ENCODE data around the gene S100A16.

Gene S100A16

DNA sequence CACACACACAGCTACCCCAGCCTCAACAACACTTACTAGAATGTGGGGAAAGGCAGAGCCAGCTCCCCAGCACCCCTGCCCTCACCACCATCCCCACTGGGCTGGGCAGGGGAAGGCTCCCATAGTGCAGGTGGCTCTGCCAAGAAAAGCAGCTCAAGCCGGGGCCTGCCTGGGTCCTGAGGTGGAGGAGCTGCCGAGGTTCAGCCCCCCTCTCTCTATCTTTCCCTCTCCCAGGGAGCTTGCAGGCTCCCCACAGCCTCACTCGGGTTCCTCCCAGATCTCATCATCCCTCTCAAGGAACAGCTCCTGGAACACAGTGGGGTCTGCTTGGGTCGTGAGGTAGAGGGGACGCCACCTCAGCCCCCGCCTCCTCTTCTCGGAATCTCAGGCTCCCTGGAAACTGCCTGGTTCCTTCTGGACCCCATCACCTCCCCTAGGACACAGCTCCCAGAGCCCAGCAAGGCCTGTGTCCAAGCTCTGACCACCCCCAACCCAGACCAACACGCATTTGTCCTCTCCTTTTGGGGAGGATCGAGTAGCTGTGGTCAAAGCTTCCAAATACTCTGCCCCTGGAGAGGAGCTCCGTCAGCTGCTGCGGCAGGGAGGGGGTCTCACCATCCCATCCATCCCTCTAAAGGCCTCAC, 704 bp downstream of the S100A16 start:
- Histone ChIP-seq H3K27me3 (ENCODE audit: control insufficient read depth, insufficient read depth, low read length) (no peaks in the 10 kb centered on the region), H3K9me3 (ENCODE audit: control insufficient read depth, low read depth, low read length) (no peaks in the 10 kb centered on the region), H3K36me3 (ENCODE audit: control insufficient read depth, low read depth, low read length) (no peaks in the 10 kb centered on the region), H3K4me3 (ENCODE audit: low read length) (peak overlapping the region; percentile 48), H3K4me1 (ENCODE audit: control insufficient read depth, low read depth, low read length) (peaks cover 28% of the 10 kb centered on the region), H3K9ac (ENCODE audit: low read length) (peak overlapping the region; percentile 6), H3K27ac (ENCODE audit: low read length) (no peak overlapping the region)

DNA sequence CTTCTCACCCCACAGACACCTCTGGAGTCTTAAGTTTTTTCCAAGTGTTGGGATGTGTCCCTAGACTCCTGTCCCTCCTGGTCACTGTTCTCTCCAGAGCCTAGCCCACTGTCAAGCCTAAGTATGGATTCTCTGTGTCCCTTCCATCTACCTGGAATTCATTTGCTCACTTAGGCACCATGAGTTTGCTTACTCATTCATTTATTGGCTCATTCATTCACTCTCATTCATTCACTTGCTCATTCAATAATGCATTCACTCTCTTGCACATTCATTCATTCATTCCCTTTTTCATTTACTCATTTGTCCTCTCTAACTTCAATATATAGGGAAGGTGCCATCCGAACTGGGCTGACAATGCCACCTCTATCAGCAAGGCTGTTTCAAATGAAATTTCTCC, 1.6 kb downstream of the S100A16 start:
- H3K36me3 ChIP-seq (ENCODE audit: control insufficient read depth, low read depth, low read length) = no peaks in the 10 kb centered on the region
- no peak overlapping the region for H3K27ac ChIP-seq (ENCODE audit: low read length)
- no peaks in the 10 kb centered on the region for H3K9me3 ChIP-seq (ENCODE audit: control insufficient read depth, low read depth, low read length)
- no peaks in the 10 kb centered on the region for H3K27me3 ChIP-seq (ENCODE audit: control insufficient read depth, insufficient read depth, low read length)
- H3K9ac ChIP-seq (ENCODE audit: low read length) = no peak overlapping the region
- H3K4me1 ChIP-seq (ENCODE audit: control insufficient read depth, low read depth, low read length) = peaks cover 28% of the 10 kb centered on the region
- no peak overlapping the region for H3K4me3 ChIP-seq (ENCODE audit: low read length)

DNA sequence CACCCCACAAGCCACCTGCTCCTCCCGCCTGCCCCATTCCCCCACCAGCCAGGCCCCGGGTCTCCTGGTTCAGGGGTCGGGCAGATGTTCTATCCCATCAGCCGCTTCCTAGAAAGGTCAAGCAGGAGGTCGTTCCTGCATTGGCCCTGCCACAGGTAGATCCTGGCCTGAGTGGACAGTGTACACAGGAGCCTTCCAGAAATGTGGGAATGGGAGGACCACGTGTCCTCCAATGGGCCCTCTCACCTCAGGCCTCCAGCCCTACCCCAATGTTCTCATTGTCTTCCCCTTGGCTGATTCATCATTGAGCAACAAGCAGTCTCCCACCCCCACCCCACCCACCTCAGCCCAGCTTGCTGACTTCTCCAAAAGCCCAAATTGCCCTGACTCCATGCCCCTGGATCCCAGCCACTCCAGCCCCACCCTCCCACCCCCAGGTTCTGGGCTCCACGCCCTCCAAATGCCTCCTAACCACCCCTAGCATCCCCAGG, 2.1 kb downstream of the S100A16 start:
- no peaks in the 10 kb centered on the region for H3K9me3 ChIP-seq (ENCODE audit: control insufficient read depth, low read depth, low read length)
- no peaks in the 10 kb centered on the region for H3K36me3 ChIP-seq (ENCODE audit: control insufficient read depth, low read depth, low read length)
- no peak overlapping the region for H3K9ac ChIP-seq (ENCODE audit: low read length)
- H3K27ac ChIP-seq (ENCODE audit: low read length) = no peak overlapping the region
- H3K4me3 ChIP-seq (ENCODE audit: low read length) = no peak overlapping the region
- peaks cover 28% of the 10 kb centered on the region for H3K4me1 ChIP-seq (ENCODE audit: control insufficient read depth, low read depth, low read length)
- H3K27me3 ChIP-seq (ENCODE audit: control insufficient read depth, insufficient read depth, low read length) = no peaks in the 10 kb centered on the region

DNA sequence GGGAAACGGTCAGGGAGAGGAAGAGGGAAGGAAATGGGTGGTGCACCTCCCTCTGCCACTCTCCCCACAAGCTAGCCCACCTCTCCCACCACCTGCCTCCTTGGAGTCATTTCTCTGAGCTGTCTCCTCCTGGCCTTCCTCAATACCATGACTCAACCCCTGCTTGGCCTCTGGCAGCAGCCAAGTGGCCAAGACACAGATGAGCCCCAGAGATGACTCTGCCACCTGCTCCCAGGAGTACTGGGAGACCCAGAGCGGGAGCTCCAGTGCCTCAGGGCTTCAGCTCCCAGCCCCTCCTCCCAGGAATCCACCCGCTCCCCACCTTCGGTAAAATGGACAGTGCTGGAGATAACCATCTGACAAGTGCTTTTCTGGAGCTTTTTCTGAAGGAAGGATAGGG, 2.6 kb downstream of the S100A16 start:
- Histone ChIP-seq H3K9ac (ENCODE audit: low read length) (no peak overlapping the region), H3K4me3 (ENCODE audit: low read length) (no peak overlapping the region), H3K27ac (ENCODE audit: low read length) (no peak overlapping the region), H3K27me3 (ENCODE audit: control insufficient read depth, insufficient read depth, low read length) (no peaks in the 10 kb centered on the region), H3K4me1 (ENCODE audit: control insufficient read depth, low read depth, low read length) (peaks cover 28% of the 10 kb centered on the region), H3K9me3 (ENCODE audit: control insufficient read depth, low read depth, low read length) (no peaks in the 10 kb centered on the region), H3K36me3 (ENCODE audit: control insufficient read depth, low read depth, low read length) (no peaks in the 10 kb centered on the region)

DNA sequence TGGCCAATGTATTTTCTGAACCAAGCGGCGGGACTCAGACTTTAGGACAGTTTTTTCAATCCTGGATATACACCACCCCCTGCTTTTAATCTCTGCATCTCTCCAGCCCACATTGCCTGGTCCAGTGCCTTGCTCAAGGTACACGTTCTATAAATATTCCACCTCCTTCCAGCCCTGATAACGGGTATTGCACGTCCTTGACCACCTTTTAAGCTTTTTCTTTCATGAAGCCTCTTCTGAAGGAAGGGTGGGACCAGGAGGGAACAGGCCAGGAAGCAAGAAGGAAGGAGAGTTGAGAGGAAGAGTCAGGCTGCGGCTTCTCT, 3.4 kb downstream of the S100A16 start:
- H3K27ac ChIP-seq (ENCODE audit: low read length) = no peak overlapping the region
- H3K4me1 ChIP-seq (ENCODE audit: control insufficient read depth, low read depth, low read length) = peaks cover 28% of the 10 kb centered on the region
- no peaks in the 10 kb centered on the region for H3K27me3 ChIP-seq (ENCODE audit: control insufficient read depth, insufficient read depth, low read length)
- H3K9me3 ChIP-seq (ENCODE audit: control insufficient read depth, low read depth, low read length) = no peaks in the 10 kb centered on the region
- H3K36me3 ChIP-seq (ENCODE audit: control insufficient read depth, low read depth, low read length) = no peaks in the 10 kb centered on the region
- H3K9ac ChIP-seq (ENCODE audit: low read length) = no peak overlapping the region
- no peak overlapping the region for H3K4me3 ChIP-seq (ENCODE audit: low read length)

DNA sequence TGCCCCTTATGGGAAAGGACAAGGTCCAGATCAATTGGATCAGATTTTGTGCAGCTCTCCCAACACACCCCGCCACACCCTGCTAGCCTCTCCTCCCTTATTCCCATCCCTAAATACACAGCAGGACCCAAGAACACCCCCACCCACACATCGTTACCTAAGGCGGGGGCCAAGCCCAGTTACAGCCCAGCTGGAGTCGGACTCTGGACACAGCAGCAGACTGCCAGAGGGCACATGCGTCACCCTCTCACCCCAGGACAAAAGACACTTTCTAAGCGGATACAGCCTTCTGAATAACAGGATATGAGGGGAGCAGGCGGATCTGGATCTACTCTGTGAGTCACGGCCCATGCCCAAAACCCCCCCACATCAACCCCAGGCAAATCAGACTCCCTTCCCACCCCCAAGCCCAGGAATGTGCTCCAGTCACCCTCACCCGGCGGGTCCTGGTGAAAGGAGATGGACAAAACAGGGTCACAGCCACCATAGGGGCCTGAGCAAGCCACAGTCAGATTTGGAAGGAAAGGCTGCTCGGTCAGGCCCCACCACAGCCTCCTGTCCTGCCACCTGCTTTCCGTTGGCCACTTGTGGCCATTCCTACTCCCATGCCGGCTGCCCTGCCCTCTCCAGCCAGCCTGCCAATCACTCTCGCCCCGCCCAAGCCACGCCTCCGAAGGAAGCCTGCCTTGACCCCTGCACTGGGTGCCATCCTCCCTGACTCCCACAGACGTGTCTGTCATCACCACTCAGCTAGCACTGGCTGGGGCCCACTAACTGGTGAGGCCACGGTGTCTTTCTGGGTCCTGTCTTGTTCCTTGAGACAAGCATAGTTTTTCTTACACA, 4.0 kb downstream of the S100A16 start:
- Histone ChIP-seq H3K9me3 (ENCODE audit: control insufficient read depth, low read depth, low read length) (no peaks in the 10 kb centered on the region), H3K27me3 (ENCODE audit: control insufficient read depth, insufficient read depth, low read length) (no peaks in the 10 kb centered on the region), H3K4me1 (ENCODE audit: control insufficient read depth, low read depth, low read length) (peaks cover 28% of the 10 kb centered on the region), H3K27ac (ENCODE audit: low read length) (no peak overlapping the region), H3K4me3 (ENCODE audit: low read length) (no peak overlapping the region), H3K9ac (ENCODE audit: low read length) (no peak overlapping the region), H3K36me3 (ENCODE audit: control insufficient read depth, low read depth, low read length) (no peaks in the 10 kb centered on the region)

DNA sequence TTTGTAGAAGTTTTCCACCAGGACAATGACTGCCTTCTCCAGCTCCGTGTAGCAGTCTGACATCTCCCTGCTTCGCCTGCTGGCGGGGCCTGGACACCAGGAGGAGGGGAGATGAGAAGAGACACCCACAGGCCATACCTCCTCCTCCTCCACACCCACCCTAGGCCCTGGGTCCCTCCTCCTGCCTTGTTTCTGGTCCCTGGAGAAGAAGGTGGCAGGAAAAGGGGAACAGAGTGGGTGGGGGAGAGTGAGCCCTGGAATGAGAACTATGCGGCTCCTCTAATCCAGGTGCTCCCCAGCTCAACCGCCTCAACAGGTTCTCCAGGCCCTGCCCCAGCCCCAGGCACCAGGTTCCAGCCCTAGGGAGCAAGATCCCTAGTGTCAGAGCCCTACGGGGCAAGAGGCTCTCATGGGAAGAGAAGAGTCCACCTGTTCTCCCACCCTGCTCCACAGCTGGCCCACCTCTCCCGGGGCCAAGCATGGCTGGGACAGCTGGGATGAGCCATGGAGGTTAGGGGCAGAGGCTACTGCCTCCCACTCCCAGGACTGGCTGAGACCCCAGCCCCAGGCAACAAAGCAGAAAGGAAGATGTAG, 4.8 kb downstream of the S100A16 start:
- Histone ChIP-seq H3K27me3 (ENCODE audit: control insufficient read depth, insufficient read depth, low read length) (no peaks in the 10 kb centered on the region), H3K36me3 (ENCODE audit: control insufficient read depth, low read depth, low read length) (no peaks in the 10 kb centered on the region), H3K27ac (ENCODE audit: low read length) (no peak overlapping the region), H3K4me1 (ENCODE audit: control insufficient read depth, low read depth, low read length) (peaks cover 24% of the 10 kb centered on the region), H3K9me3 (ENCODE audit: control insufficient read depth, low read depth, low read length) (no peaks in the 10 kb centered on the region), H3K9ac (ENCODE audit: low read length) (no peak overlapping the region), H3K4me3 (ENCODE audit: low read length) (no peak overlapping the region)

DNA sequence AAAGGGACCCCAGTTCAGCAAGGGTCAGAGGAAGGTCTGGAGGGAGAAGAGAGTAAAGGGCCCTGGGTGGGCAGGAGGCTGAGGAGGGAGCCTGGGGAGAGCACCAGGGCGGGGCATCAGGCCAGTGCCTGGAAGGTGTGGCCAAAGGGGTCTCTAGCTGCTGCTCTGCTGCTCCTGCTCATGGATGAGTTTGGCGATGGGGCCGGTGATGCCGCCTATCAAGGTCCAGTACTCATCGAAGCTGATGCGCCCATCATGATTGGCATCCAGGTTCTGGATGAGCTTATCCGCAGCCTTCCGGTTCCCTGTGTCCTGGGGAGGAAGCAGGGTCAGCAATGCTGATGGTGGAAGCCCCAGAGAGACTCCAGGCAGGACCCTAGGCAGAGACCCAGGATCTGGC, 5.6 kb downstream of the S100A16 start:
- Histone ChIP-seq H3K9ac (ENCODE audit: low read length) (no peak overlapping the region), H3K27me3 (ENCODE audit: control insufficient read depth, insufficient read depth, low read length) (no peaks in the 10 kb centered on the region), H3K36me3 (ENCODE audit: control insufficient read depth, low read depth, low read length) (no peaks in the 10 kb centered on the region), H3K9me3 (ENCODE audit: control insufficient read depth, low read depth, low read length) (no peaks in the 10 kb centered on the region), H3K4me3 (ENCODE audit: low read length) (no peak overlapping the region), H3K27ac (ENCODE audit: low read length) (no peak overlapping the region), H3K4me1 (ENCODE audit: control insufficient read depth, low read depth, low read length) (peaks cover 17% of the 10 kb centered on the region)

DNA sequence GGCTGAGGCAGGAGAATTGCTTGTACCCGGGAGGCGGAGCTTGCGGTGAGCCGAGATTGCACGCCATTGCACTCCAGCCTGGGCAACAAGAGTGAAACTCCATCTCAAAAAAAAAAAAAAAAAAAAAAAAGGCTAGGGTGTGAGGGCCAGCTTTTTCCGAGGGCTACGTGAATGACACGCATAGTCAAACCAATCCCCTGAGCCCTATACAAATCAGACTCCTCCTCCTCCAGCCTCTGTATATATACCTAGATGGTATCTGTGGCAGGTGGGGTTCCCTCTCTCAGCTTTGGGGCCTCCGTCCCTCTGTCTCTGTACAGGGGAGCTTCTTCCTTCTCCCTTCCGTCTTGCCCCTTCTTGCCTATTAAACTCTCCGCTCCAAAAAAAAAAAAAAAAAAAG, 6.7 kb downstream of the S100A16 start:
- no peak overlapping the region for H3K4me3 ChIP-seq (ENCODE audit: low read length)
- no peaks in the 10 kb centered on the region for H3K27me3 ChIP-seq (ENCODE audit: control insufficient read depth, insufficient read depth, low read length)
- H3K9ac ChIP-seq (ENCODE audit: low read length) = no peak overlapping the region
- no peaks in the 10 kb centered on the region for H3K9me3 ChIP-seq (ENCODE audit: control insufficient read depth, low read depth, low read length)
- no peaks in the 10 kb centered on the region for H3K36me3 ChIP-seq (ENCODE audit: control insufficient read depth, low read depth, low read length)
- no peak overlapping the region for H3K27ac ChIP-seq (ENCODE audit: low read length)
- peaks cover 13% of the 10 kb centered on the region for H3K4me1 ChIP-seq (ENCODE audit: control insufficient read depth, low read depth, low read length)

DNA sequence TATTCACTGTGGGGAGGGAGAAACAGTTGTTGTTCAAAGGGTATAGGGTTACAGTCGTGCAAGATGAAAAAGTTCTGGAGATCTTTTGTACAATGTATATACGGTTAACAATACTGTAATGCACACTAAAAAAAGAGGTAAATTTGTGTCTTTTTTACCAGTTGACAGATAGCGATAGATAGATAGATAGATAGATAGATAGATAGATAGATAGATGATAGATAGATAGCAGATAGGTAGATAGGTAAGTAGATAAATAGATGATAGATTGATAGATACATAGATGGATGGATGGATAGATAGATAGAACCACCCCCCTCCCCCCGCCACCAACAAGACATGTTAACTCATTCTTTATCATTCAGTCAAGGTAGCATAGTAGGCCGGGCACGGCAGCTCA, 10.2 kb downstream of the S100A16 start:
- Histone ChIP-seq H3K27me3 (ENCODE audit: control insufficient read depth, insufficient read depth, low read length) (no peaks in the 10 kb centered on the region), H3K4me3 (ENCODE audit: low read length) (no peak overlapping the region), H3K27ac (ENCODE audit: low read length) (no peak overlapping the region), H3K36me3 (ENCODE audit: control insufficient read depth, low read depth, low read length) (no peaks in the 10 kb centered on the region), H3K9me3 (ENCODE audit: control insufficient read depth, low read depth, low read length) (no peaks in the 10 kb centered on the region), H3K9ac (ENCODE audit: low read length) (no peak overlapping the region), H3K4me1 (ENCODE audit: control insufficient read depth, low read depth, low read length) (peaks cover 16% of the 10 kb centered on the region)

DNA sequence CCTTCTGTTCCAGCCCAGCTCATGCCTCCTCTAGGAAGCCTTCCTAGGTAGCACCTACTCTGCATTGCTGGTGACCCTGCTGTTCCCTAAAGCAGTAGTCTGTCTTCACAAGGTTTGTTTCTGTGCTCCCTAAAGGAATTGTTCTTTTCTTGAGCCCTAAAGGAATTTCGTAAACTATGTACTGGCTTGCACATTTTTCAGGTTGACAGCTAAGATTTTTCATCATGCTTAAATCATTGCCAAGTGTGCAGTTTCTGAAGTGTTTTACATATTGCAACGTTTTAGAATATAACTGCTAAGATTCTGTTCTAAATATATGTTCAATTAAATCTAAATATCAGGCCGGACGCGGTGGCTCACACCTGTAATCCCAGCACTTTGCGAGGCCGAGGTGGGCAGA, 13.1 kb downstream of the S100A16 start:
- Histone ChIP-seq H3K9ac (ENCODE audit: low read length) (no peak overlapping the region), H3K27me3 (ENCODE audit: control insufficient read depth, insufficient read depth, low read length) (no peaks in the 10 kb centered on the region), H3K36me3 (ENCODE audit: control insufficient read depth, low read depth, low read length) (no peaks in the 10 kb centered on the region), H3K4me1 (ENCODE audit: control insufficient read depth, low read depth, low read length) (peaks cover 16% of the 10 kb centered on the region), H3K9me3 (ENCODE audit: control insufficient read depth, low read depth, low read length) (no peaks in the 10 kb centered on the region), H3K4me3 (ENCODE audit: low read length) (no peak overlapping the region), H3K27ac (ENCODE audit: low read length) (no peak overlapping the region)
